Myocyte (in vitro differentiated cells): ENCODE results near the gene SLC48A1. TPM values are rescaled to one million over a fixed set of nuclear protein-coding genes. Genes with fewer than 3 reads are reported as not detected.

Experiments
- DNase-seq: peaks from one replicate; pipeline ENCODE4 v3.0.0-alpha.2; 2012; ENCODE audit warnings: low read depth
- total RNA-seq: library from RNA; depleted of rRNA; stranded (reverse); fragments of >200 nt; gene quantifications from 2 replicates; pipeline ENCODE4 v1.2.3, GENCODE V29; 2014

The SLC48A1 gene
- total RNA-seq, 1 donor from 2014 or later: 4.0 TPM

- no peak for DNase-seq
These were observed 15.0 kb upstream of the SLC48A1 start for GRCh38 chr12:47757840-47758583.

GRCh38 chr12:47758584-47758833 is 14.5 kb upstream of the SLC48A1 start:
- DNase-seq: no peak

- DNase-seq: peak; percentile 81
These were observed 14.0 kb upstream of the SLC48A1 start, which contains the start of gene RAPGEF3 for GRCh38 chr12:47758834-47759690. TSS of gene RAPGEF3 (minus strand) at chr12:47758880. CDS start at chr12:47758556, 324 bp downstream.

- no peak for DNase-seq
These were observed 10.1 kb upstream of the SLC48A1 start for GRCh38 chr12:47762850-47763465.

- DNase-seq: no peak
These were observed 9.3 kb upstream of the SLC48A1 start for GRCh38 chr12:47763481-47764346.

DNA sequence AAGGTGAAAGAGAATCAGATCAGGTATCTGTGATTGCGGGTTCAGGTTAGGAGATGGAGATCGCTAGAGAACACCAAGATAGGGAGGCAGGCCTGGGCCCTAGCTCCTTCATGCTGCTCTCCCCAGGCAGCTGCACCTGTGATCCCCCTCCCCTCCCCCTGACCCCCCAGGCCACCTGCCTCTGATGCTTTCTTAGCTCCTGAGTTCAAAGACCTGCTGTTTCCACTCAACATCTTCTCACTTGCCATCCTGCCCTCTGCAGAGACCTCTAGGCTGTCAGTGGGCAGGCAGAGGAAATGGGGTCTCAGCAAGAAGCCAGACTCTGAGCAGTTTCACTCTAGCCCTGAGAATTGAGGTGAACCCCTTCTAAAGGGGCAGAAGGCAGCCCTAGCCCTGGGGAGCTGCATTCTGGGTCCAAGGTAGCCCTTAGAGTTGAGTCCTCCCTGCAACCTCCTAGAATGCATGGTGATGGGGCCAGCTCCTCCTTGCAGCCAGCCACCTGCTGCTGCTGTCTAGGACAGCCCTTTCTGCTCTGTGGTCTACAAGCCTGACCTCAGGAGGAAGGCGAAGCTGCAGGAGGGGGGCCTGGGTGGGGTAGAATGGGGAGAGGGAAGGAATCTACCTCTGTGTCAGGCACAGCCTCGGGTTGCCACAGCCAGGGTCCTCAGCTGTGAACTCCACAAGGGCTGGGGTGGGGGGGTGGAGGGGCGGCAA is 6.4 kb upstream of the SLC48A1 start:
- DNase-seq: peak; percentile 48

- peak; percentile 45 for DNase-seq
These were observed 5.8 kb upstream of the SLC48A1 start for GRCh38 chr12:47767216-47767724.

GRCh38 chr12:47768323-47768811 is 4.7 kb upstream of the SLC48A1 start:
- DNase-seq: no peak

DNA sequence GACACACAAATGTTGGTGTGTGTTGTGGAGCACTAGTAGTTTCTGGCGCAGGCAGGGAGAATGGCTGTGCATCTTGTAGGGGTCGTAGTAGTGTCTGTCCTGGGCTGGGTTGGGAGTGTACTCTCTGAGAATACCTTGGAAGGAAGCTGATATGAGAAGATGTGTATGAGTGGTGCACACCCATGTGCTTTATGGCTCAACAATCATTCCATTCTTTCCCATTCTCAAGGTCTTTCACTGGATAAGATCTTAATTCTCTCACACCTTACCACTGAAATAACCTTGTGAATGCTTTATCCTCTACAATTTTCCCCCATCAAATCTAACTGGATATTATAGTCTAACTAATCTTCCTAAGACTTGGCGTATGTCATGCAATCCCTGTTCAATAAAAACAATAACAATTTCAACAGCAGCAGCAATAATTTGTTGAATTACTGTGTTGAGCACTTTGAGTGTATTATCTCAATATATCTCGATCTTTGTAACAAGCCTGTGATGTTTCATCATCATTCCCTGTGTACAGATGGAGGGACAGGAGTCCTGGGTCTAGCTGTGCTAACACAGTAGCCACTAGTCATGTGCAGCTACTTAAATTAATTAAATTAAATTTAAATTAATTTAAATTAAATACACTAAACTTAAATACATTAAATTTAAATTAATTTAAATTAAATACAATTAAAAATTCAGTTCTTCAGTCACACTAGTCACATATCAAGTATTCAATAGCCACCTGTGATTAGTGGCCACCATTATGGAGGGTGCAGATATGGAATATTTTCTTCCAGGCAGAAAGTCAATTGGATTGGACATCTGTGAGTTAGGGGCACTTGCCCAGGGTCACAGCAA is 3.6 kb upstream of the SLC48A1 start:
- no peak for DNase-seq

GRCh38 chr12:47770086-47770726 is 2.8 kb upstream of the SLC48A1 start:
- DNase-seq: no peak

DNA sequence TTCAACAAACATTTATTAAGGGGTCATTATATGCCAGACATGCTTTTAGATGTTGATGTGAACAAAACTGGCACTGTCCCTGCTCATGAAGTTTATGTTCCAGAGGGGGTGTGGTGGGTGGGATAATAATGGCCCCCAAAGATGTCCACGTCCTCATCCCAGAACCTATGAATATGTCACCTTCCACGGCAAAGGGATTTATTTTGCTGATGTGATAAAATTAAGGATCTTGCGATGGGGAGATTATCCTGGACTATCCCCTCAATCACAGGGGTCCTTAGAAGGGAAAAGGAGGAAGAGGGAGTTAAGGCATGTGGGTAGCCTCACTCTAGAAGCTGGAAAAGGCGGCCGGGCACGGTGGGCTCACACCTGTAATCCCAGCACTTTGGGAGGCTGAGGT is 1.7 kb upstream of the SLC48A1 start:
- no peak for DNase-seq

- DNase-seq: no peak
These were observed 861 bp upstream of the SLC48A1 start for GRCh38 chr12:47772094-47772660.

DNA sequence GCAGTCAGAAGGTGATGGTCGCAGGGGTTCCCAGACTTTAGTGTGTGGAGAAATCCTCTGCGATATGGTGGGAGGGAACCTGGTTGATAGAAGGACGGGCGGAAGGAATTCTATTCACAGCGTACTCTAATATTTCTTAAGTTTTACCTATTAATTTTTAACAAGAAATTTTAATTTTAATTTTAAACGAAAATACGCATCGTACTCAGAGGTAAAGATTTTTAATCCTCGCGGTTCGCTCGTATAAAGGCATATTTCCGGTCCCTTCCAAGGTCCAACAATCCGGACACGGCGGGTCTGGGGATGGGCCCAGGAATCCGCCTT is 338 bp upstream of the SLC48A1 start:
- no peak for DNase-seq

DNA sequence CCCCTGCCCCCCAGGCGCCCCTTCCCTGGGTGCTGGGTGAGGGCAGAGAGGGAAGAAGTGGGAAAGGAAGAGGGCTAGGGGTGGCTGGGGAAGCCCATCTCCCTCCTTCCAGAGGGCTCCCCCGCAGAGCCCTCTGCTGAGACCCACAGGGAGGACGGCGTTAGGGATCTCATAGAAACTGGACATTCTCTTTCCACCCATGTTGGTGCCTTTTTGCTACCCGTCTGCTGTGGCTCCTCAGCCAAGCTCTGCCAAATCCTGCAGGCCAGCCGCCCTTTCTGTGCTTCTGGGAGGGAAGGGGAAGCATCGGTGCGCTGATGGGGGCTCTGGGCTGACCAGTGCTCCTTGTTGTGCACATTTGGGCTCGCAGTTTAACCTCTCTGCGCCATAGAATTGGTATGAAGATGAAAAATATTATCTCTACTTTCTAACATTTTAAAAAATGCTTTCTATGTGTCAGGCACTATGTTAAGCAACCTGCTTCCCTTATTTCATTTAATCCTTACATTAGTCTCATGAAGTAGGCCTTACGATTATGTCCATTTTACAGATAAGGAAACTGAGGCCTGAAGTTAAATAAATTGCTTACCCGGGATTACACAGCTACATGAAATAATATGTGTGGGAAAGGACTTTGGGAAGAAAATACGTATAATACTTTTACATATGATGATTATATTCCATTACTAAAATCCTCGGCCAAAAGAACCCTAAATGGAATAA is 981 bp downstream of the SLC48A1 start:
- DNase-seq: no peak

- no peak for DNase-seq
These were observed 1.6 kb downstream of the SLC48A1 start for GRCh38 chr12:47774663-47775062.

DNA sequence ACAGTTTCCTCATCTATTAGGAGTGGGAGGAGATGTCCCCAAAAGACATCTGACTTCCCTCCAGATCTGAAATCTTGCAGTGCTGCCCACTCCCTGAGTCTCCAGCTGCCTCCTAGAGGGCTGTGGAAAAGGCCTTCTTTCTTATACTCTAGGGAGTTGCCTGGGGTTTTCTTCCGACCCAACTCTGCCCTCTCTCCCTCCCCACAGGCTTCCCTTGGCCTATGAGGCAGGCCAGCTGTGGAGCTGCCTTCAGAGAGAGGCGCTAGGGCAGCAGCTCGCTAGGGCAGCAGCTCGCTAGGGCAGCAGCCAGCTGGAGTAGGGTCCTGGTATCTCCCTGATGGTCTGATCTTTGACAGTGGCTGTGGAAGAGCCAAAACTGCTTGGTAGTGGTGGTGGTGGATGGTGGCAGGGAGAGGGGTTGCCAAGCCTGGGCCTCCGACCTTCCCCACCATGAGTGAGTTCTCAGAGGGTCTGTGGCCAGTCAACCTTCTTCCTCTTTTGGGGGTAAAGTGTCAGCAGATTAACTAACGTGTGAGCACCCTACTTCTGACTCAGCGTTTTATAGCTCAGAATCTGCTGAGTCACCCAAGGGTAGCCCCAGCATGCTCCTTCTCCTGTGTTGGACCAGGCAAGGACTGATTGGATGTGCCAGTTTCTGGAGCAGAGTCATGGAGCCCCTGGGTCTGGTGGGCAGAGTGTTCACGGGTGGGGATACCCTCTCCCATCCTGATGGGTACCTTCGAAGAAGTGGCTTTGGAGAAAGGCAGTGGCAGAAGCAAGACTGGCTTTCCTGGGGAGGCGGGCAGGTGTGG is 2.3 kb downstream of the SLC48A1 start:
- DNase-seq: peak; percentile 51
